B cell (primary cell): ENCODE data around the gene TMEM236. TPM values are rescaled to one million over a fixed set of nuclear protein-coding genes. Genes with fewer than 3 reads are reported as not detected.

Experiments
- ATAC-seq: fragments of 200-7000 bp; cut with Tn5 transposase; one replicate; pipeline ENCODE4 v1.10.0; 2021; ENCODE audit warnings: low read depth, mild to moderate bottlenecking, moderate number of reproducible peaks, moderate library complexity
- CTCF ChIA-PET: fragments of 350-600 bp; sonication (Branson Sonifier 250); formaldehyde crosslinking; loops from one replicate; lab custom pipeline; 2021; ENCODE audit warnings: antibody characterized with exemption, inconsistent platforms; lab: Charles Lee
- POLR2A ChIA-PET: fragments of 350-600 bp; sonication (Branson Sonifier 250); formaldehyde crosslinking; loops from one replicate; lab custom pipeline; 2021; ENCODE audit warnings: antibody characterized with exemption; lab: Charles Lee
- DNase-seq: peaks from one replicate; pipeline ENCODE4 v3.0.0; 2013
- H2AFZ ChIP-seq: 2 replicates; pipeline ENCODE4 v1.6.1; 2012; ENCODE audit warnings: mild to moderate bottlenecking, low read depth, low read length; ENCODE audit not compliant: insufficient read depth, poor library complexity, severe bottlenecking
- H3K27ac ChIP-seq, 2 donors: 1 replicate in 1 of 2; 2 replicates in 1 of 2; pipeline ENCODE4 v1.5.1; 2012 to 2013; ENCODE audit warnings: low read length in 2 of 2, mild to moderate bottlenecking in 2 of 2, moderate library complexity in 1 of 2
- H3K27me3 ChIP-seq, 4 experiments: fragments of 200-600 bp in 1 of 4; sonication (generic) in 1 of 4; replicated peaks in 1 of 4; 1 replicate in 2 of 4; 2 replicates in 2 of 4; pipeline versions ENCODE4 v1.6.1 to v1.7.0; 2013 to 2016; ENCODE audit warnings: low read length in 3 of 4, mild to moderate bottlenecking in 2 of 4, mixed read lengths in 1 of 4, moderate library complexity in 1 of 4; ENCODE audit not compliant: insufficient read depth in 4 of 4, control insufficient read depth in 3 of 4; ENCODE audit errors: control extremely low read depth in 1 of 4
- H3K36me3 ChIP-seq, 2 experiments: replicated peaks in 1 of 2; 1 replicate in 1 of 2; 2 replicates in 1 of 2; pipeline versions ENCODE4 v1.6.1 to v1.7.1; 2013; ENCODE audit warnings: low read length in 1 of 2; ENCODE audit not compliant: insufficient read depth in 2 of 2, control insufficient read depth in 1 of 2; ENCODE audit errors: control extremely low read depth in 1 of 2, extremely low read depth in 1 of 2
- H3K4me1 ChIP-seq, 2 donors: fragments of 200-600 bp in 1 of 2; sonication (generic) in 1 of 2; 1 replicate in 1 of 2; 2 replicates in 1 of 2; pipeline versions ENCODE4 v1.5.1 to v1.6.1; 2013 to 2017; ENCODE audit warnings: low read length in 2 of 2; ENCODE audit not compliant: control insufficient read depth in 2 of 2, insufficient read depth in 2 of 2
- H3K4me2 ChIP-seq: replicated peaks from 2 replicates; pipeline ENCODE3; 2012; ENCODE audit warnings: mild to moderate bottlenecking, low read depth, low read length; ENCODE audit not compliant: poor library complexity, severe bottlenecking
- H3K4me3 ChIP-seq, 5 experiments: fragments of 200-600 bp in 1 of 5; sonication (generic) in 1 of 5; 1 replicate in 3 of 5; 2 replicates in 2 of 5; pipeline versions ENCODE4 v1.5.1 to v1.7.0; 2011 to 2016; ENCODE audit warnings: low read length in 4 of 5, mild to moderate bottlenecking in 4 of 5, low read depth in 2 of 5, control low read depth in 1 of 5, moderate library complexity in 1 of 5; ENCODE audit not compliant: insufficient read depth in 1 of 5; ENCODE audit errors: control extremely low read depth in 1 of 5, extremely low read depth in 1 of 5
- H3K79me2 ChIP-seq: fragments of 200-600 bp; sonication (generic); one replicate; pipeline ENCODE4 v1.6.0; 2016; ENCODE audit warnings: low read length; ENCODE audit not compliant: control insufficient read depth, insufficient read depth
- H3K9ac ChIP-seq: fragments of 200-600 bp; sonication (generic); 2 replicates; pipeline ENCODE4 v1.6.1; 2017; ENCODE audit warnings: mild to moderate bottlenecking, low read length, moderate library complexity
- H3K9me3 ChIP-seq, 3 donors: one replicate each; pipeline versions ENCODE4 v1.6.1 to v1.7.1; 2013; ENCODE audit warnings: low read length in 2 of 3; ENCODE audit not compliant: control insufficient read depth in 2 of 3, insufficient read depth in 1 of 3; ENCODE audit errors: control extremely low read depth in 1 of 3
- H4K20me1 ChIP-seq: 2 replicates; pipeline ENCODE4 v1.6.0; 2012; ENCODE audit warnings: mild to moderate bottlenecking, low read length; ENCODE audit not compliant: insufficient read depth, control insufficient read depth, poor library complexity, severe bottlenecking
- H3K27ac Mint-ChIP-seq: one replicate; pipeline ENCODE4 v1.8.0; 2021; ENCODE audit warnings: mixed read lengths
- H3K27me3 Mint-ChIP-seq: one replicate; pipeline ENCODE4 v1.8.0; 2021; ENCODE audit warnings: mixed read lengths
- H3K4me1 Mint-ChIP-seq: one replicate; pipeline ENCODE4 v1.8.0; 2021; ENCODE audit warnings: mixed read lengths
- H3K4me3 Mint-ChIP-seq: one replicate; pipeline ENCODE4 v1.8.0; 2021; ENCODE audit warnings: mixed read lengths
- H3K9me3 Mint-ChIP-seq: one replicate; pipeline ENCODE4 v1.8.0; 2022; ENCODE audit warnings: mixed read lengths; ENCODE audit not compliant: insufficient read depth
- CTCF ChIP-seq: fragments of 200-600 bp; IDR thresholded peaks from one replicate; pipeline ENCODE4 v1.8.0; 2022; ENCODE audit warnings: antibody characterized with exemption, mild to moderate bottlenecking
- EZH2 ChIP-seq: IDR thresholded peaks from 2 replicates; pipeline ENCODE4 v1.6.1; 2012; ENCODE audit warnings: borderline replicate concordance, low read depth, mild to moderate bottlenecking, moderate library complexity, low read length; ENCODE audit not compliant: insufficient read depth, poor library complexity, severe bottlenecking
- WGBS: methylation state at CpG from one replicate; pipeline ENCODE4 v1.1.5; 2013; ENCODE audit warnings: missing lambda C conversion rate; ENCODE audit not compliant: insufficient coverage; 5-methylcytosine and 5-hydroxymethylcytosine counted together
- intact Hi-C: fragments of 100-400 bp; cut with micrococcal nuclease; formaldehyde crosslinking; loops from one replicate; pipeline ENCODE4 v1.10.0; 2022
- polyA plus RNA-seq: library from polyadenylated mRNA; depleted of rRNA; stranded (reverse); fragments of >200 nt; gene quantifications from 2 replicates; pipeline ENCODE4 v1.2.3, GENCODE V29; 2012
- total RNA-seq, 2 donors: library from RNA; stranded (reverse); fragments of 120-200 nt in 1 of 2; gene quantifications; 1 replicate in 1 of 2; 2 replicates in 1 of 2; pipeline versions ENCODE4 v1.2.3 to v1.2.4, GENCODE V29; 2013 to 2022

The TMEM236 gene
- total and polyA plus RNA-seq, 2 donors (not counting 1 experiment from before 2014, with no cell fraction given) = 0.09 to 0.27 TPM

DNA sequence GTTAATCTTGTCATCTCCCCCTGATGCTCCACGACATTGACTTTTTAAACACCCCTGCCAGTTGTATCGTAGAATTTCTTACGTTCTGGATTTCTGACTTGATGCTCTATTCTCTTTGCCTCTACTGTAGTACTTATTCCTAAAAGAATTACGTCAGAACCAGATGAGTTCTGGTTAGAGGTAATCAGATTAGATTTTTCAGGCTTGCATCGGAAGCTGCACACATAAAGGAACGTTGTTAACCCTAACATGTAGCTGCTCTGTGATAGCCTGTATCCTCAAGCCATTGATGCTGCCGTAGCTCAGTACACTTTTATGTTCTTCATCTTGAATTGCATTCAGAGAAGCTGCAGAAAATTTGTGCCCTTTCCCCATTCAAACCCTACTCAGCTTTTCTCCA lies 26.3 kb upstream of the TMEM236 start:
- CTCF ChIA-PET = no interaction called here
- no peaks in the 10 kb centered on the region for H3K4me1 Mint-ChIP-seq

DNA sequence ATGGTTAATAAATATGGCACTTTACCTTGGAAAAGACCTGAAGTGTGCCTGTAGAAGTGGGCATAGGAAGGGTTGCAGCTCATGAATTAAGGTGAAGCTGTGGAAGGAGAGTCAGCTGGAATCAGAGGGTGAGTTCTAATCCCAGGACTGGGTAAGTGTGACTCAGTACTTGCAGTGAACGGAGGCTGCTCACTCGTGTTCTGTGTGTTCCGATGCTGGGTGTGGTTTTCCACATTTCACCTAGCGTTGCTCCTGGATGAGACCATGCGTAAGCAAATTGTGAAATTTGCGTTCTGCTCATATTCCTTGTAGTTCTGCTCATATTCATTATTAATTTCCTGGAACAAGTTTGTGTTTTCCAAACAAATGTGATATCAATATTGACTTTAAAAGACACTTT lies 22.4 kb upstream of the TMEM236 start:
- Histone ChIP-seq H3K36me3 (peaks cover 0 to 2% of the 10 kb centered on the region in 2 experiments), H3K79me2 (no peaks in the 10 kb centered on the region), H3K4me2 (no peak overlapping the region), H3K27me3 (no peaks in the 10 kb centered on the region), H3K9ac (no peak overlapping the region), H3K9me3 (no peaks in the 10 kb centered on the region), H2AFZ (no peak overlapping the region), H3K4me1 (no peaks in the 10 kb centered on the region), H3K4me3 (no peak overlapping the region), H3K27ac (no peak overlapping the region), H4K20me1 (no peaks in the 10 kb centered on the region)
- POLR2A ChIA-PET = no interaction called here
- TF ChIP-seq EZH2 (no peak), CTCF (no peak)
- intact Hi-C loops = no loop called here
- H3K9me3 Mint-ChIP-seq = no peaks in the 10 kb centered on the region
- H3K27ac Mint-ChIP-seq = no peak overlapping the region
- CTCF ChIA-PET = no interaction called here
- DNase-seq (no peak), ATAC-seq (no peak)
- no peak overlapping the region for H3K4me3 Mint-ChIP-seq
- H3K4me1 Mint-ChIP-seq = no peaks in the 10 kb centered on the region
- no peaks in the 10 kb centered on the region for H3K27me3 Mint-ChIP-seq
- 96% methylated on average over 3 of the region's 6 CpGs for WGBS

More for the DNA sequence above, 26.3 kb upstream of the TMEM236 start:
- Histone ChIP-seq H3K27ac (no peak overlapping the region), H3K79me2 (no peaks in the 10 kb centered on the region), H3K27me3 (no peaks in the 10 kb centered on the region), H3K9me3 (no peaks in the 10 kb centered on the region), H3K4me3 (no peak overlapping the region), H3K9ac (no peak overlapping the region), H3K4me1 (no peaks in the 10 kb centered on the region), H3K4me2 (no peak overlapping the region), H3K36me3 (peaks cover 0 to 2% of the 10 kb centered on the region in 2 experiments), H4K20me1 (no peaks in the 10 kb centered on the region), H2AFZ (no peak overlapping the region)
- no peak for DNase-seq
- Mint-ChIP-seq H3K9me3 (no peaks in the 10 kb centered on the region), H3K27me3 (no peaks in the 10 kb centered on the region), H3K27ac (no peak overlapping the region), H3K4me3 (no peak overlapping the region)
- ATAC-seq = no peak
- intact Hi-C loops = no loop called here
- POLR2A ChIA-PET = no interaction called here
- TF ChIP-seq CTCF (no peak), EZH2 (no peak)
- WGBS = 96% methylated on average over 4 of the region's 7 CpGs
